AG10803 (cell line): ENCODE results near the gene FAM216B.

Experiments
- DNase-seq: peaks from one replicate; pipeline ENCODE4 v3.0.0; 2010; ENCODE audit warnings: low read depth
- H3K4me3 ChIP-seq: 2 replicates; pipeline ENCODE4 v1.5.1; 2011; ENCODE audit warnings: mild to moderate bottlenecking, low read length, control low read depth
- TF ChIP-seq, protein P1 (sequence below): conservative IDR thresholded peaks from 2 replicates; pipeline ENCODE4 v1.5.1; 2011; ENCODE audit warnings: mild to moderate bottlenecking, low read length, control low read depth, inconsistent platforms

Gene FAM216B

DNA sequence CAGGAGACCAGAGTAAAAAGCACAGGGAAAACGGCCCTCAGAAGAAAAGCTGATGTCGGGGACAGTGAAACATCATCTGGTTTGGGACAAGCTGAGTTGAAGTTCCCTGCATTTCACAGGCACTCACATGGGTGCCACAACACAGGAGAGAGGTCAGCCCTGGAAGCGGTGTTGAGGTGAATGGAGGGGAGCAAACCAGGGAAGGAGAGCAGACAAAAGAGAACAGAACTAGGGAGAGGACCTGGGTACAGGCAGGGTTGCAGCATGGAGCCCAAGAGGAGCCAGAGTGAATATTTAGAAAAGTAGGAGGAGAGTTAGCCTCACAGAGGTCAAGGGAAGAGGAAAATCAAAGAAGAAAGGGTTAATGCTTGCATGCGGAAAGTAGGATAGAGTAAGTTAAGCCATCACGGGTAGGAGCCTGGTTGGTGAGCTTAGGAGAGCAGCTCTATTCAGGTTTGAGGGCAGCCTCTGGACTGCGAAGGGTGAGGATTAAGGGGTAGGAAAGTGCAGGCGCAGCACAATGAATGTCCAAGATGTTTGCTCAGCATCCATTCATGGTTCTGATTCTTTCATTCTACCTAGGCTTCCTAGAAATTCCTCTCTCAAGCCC, 15.5 kb downstream of the FAM216B start:
- H3K4me3 ChIP-seq = no peak overlapping the region
- no peak for DNase-seq
- TF ChIP-seq, protein P1, sequence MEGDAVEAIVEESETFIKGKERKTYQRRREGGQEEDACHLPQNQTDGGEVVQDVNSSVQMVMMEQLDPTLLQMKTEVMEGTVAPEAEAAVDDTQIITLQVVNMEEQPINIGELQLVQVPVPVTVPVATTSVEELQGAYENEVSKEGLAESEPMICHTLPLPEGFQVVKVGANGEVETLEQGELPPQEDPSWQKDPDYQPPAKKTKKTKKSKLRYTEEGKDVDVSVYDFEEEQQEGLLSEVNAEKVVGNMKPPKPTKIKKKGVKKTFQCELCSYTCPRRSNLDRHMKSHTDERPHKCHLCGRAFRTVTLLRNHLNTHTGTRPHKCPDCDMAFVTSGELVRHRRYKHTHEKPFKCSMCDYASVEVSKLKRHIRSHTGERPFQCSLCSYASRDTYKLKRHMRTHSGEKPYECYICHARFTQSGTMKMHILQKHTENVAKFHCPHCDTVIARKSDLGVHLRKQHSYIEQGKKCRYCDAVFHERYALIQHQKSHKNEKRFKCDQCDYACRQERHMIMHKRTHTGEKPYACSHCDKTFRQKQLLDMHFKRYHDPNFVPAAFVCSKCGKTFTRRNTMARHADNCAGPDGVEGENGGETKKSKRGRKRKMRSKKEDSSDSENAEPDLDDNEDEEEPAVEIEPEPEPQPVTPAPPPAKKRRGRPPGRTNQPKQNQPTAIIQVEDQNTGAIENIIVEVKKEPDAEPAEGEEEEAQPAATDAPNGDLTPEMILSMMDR = no peak

DNA sequence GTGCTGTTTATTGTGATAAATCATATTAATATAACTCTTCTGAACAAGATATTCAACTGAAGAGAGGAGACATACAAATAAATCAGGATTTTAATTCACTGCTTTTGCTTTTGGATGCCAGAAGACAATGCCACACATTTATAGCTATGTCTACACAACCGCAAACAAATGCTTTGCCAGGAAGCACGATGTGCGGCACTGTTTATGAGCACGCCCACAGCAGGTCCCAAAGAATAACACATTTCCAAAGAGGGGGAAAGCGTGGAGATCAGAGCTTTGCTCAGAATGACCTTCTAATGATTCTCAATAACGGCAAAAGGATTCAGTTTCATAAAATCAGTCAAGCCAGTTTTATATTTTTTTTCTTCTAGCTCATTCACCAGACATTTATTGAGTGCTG, 16.7 kb downstream of the FAM216B start:
- no peak overlapping the region for H3K4me3 ChIP-seq
- TF ChIP-seq, protein P1 = no peak
- DNase-seq = peak; percentile 30

DNA sequence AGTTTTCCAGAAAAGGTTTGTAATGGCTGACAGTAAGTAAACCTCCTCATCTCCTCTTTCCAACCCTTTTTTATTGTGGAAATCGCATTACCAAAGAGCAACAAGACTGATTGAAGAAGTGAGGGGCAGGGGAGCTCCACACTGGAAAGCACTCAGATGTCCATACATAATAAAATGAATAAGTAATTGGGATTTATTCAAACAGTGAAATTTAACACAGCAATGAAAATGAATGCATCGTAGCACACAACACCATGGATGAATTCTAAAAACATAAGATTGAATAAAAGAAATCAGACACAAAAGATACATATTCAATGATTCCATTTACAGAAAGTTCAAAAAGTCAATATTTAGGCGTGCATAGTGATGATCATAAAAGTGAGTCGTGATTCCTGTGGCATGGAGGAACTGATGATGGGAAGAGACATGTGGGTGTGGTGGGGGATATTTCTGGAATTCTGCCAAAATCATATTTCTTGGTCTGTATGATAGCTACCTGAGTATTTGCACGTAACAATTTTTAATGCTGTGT, 18.8 kb downstream of the FAM216B start:
- TF ChIP-seq, protein P1 = no peak
- no peak overlapping the region for H3K4me3 ChIP-seq
- DNase-seq = no peak

DNA sequence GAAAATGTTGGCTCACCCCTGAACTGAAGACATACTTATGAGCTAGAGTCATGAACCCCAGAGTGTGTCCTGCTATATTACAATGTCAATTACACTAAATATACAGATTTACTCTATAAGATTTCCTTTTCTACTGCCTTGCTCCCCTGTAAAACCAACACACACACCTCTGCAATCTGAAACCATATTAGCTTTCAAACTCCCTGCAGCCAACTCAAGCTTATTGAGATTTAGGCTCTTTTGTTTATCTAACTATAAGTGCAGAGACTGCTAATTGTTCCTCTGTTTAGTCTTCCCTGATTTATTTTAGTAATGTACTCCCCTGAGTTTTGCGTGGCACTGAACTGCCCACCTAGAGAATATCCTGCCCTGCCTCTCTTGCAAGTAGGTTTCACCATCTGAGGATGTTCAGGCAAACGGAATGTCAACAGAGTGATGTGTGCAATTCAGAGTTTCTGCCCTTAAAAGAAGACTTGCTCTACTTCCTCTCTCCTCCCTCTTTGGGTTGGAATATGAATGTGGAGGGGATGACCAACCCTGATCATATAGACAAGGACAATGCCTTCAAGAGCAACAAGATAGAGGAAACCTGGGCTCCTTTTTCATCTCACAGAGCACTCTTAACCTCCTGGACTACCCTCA, 22.3 kb downstream of the FAM216B start:
- peak; percentile 55 for DNase-seq
- no peak overlapping the region for H3K4me3 ChIP-seq
- TF ChIP-seq, protein P1 = no peak

DNA sequence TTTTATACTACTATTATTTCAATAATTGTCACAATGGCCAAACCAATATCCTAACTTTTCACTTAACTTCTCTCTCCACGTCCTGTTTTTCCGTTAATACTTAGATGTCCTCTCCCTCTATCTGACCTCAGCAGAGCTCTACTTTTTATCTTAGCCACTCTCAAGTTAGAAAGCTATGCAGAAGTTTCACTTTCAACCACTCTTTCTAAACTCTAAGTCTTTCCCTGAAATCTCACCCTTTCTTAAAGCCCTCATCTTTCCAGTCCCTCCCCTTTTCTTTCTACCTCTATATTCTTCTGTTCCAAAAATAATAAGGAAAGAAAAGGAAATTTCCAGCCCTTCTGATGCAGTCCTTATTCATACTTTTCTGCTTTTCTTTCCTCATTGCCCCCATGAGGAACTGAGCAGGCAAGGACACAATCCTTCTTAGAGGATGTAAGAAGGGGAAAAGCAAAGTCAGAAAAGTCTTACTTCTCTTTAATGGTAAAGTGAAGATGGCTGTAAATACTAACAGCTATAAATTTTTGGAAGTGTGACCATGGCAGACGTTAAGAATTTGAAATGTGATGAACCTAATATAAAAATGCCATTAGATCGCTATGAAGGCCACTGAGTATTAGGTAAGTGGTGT, 23.0 kb downstream of the FAM216B start:
- no peak overlapping the region for H3K4me3 ChIP-seq
- TF ChIP-seq, protein P1 = no peak
- DNase-seq = no peak

DNA sequence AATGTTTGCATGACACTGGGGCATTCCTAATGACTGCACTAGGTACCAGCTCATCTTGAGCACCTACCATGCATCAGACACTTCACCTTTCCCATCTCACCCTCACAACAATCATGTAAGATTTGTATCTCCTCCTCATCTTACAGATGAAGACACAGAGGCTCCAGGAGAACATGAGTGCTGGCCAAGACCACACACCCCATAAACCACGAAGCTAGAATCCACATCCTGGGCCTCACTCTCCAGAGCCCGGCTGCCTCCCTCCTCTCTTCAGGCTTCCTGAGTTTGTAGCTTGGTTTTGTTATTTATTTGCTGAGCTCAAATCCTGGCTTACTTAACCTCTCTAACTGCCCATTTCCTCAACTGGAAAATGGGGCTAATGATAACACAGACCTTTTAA, 25.9 kb downstream of the FAM216B start:
- TF ChIP-seq, protein P1 = no peak
- H3K4me3 ChIP-seq = no peak overlapping the region
- DNase-seq = peak; percentile 26
